ENCODE data around the gene SPAG6. TPM values are rescaled to one million over a fixed set of nuclear protein-coding genes. Genes with fewer than 3 reads are reported as not detected.

SPAG6 gene
- total and polyA plus RNA-seq, 2 of the 4 experiments (the other 2 are of a cell fraction), result not detected

GRCh38 chr10:22325272-22326144, 19.8 kb upstream of the SPAG6 start:
- H3K9ac ChIP-seq (ENCODE audit: low read depth, low read length), result peak overlapping the region; percentile 78
- ChIA-PET CTCF (no interaction called here), POLR2A (ENCODE audit: unreplicated experiment) (no interaction called here)
- no peak overlapping the region for H2BK15ac ChIP-seq (ENCODE audit: low read depth, low read length)
- BruUV-seq (replicated peaks), result no TSS peak
- peak overlapping the region; percentile 17 for H3K23ac ChIP-seq (ENCODE audit: low read depth, low read length)
- H3K36me3 ChIP-seq (ENCODE audit: control insufficient read depth, insufficient read depth, low read length), result peaks cover 7% of the 10 kb centered on the region
- 1% methylated on average over 37 of the region's 92 CpGs; no CpG with 5 or more reads in 1 of the 2 experiments for WGBS, 2 experiments (ENCODE audit: extremely low coverage in 2 of 2, insufficient read length in 1 of 2)
- peak overlapping the region; percentile 61 for H3K4me3 ChIP-seq (ENCODE audit: insufficient read depth, low read depth, low read length)
- no peak overlapping the region for H3K4ac ChIP-seq (ENCODE audit: low read depth, low read length)
- peak overlapping the region; percentile 82 for H3K4me2 ChIP-seq (ENCODE audit: low read depth, low read length)
- H3K18ac ChIP-seq (ENCODE audit: low read depth, low read length), result no peak overlapping the region
- in situ Hi-C loops (cut with MboI; ENCODE audit: low sequenced_read_pairs), result loop anchor here (10.0 kb wide), 1 partner anchor 499 kb away; no protein-coding TSS in a partner anchor
- H3K9me1 ChIP-seq (ENCODE audit: insufficient read depth, low read length), result 0 out of 2 replicates have a peak, but pooled peaks cover 2% of the 10 kb centered on the region
- H2BK20ac ChIP-seq (ENCODE audit: low read depth, low read length), result no peak overlapping the region
- peak overlapping the region; percentile 36 for H3K27ac ChIP-seq (ENCODE audit: insufficient read depth, low read length)
- H3K79me1 ChIP-seq (ENCODE audit: low read depth in 1 of 2, low read length in 2 of 2), result peaks cover 22 to 28% of the 10 kb centered on the region in 2 experiments
- DNase-seq (peak; percentile 58), ATAC-seq (ENCODE audit: low read depth) (peak; percentile 68)
- peaks cover 13% of the 10 kb centered on the region; the same call in 1 of the 2 replicates for H4K20me1 ChIP-seq (ENCODE audit: insufficient read depth, low read length)
- intact Hi-C loops (cut with micrococcal nuclease), result loop anchor here (1.0 to 10.0 kb wide), 4 partner anchors 112 to 813 kb away; no protein-coding TSS in a partner anchor
- H2AK5ac ChIP-seq (ENCODE audit: low read depth, low read length), result no peak overlapping the region
- peaks cover 21% of the 10 kb centered on the region for H3K27me3 ChIP-seq (ENCODE audit: control insufficient read depth, insufficient read depth, low read length)
- 0 out of 2 replicates have a peak, but pooled peaks cover 3% of the 10 kb centered on the region for H3K9me3 ChIP-seq (ENCODE audit: control insufficient read depth, insufficient read depth, low read length)
- H4K91ac ChIP-seq (ENCODE audit: insufficient read depth, low read depth, low read length), result no peak overlapping the region
- H2AFZ ChIP-seq (replicated peaks; ENCODE audit: low read length, poor library complexity), result peak overlapping the region; percentile 85
- H4K5ac ChIP-seq (ENCODE audit: low read depth, low read length), result no peak overlapping the region
- H3K4me1 ChIP-seq (ENCODE audit: control insufficient read depth, insufficient read depth, low read length), result no peaks in the 10 kb centered on the region; the same call in 1 of the 2 replicates
- no peak overlapping the region for H2BK120ac ChIP-seq (ENCODE audit: low read depth, low read length)
- TF ChIP-seq CTCF (conservative IDR thresholded peaks at IDR 0.05; ENCODE audit: low read depth, low read length), result no peak
- TF ChIP-seq SMC3 (IDR thresholded peaks at IDR 0.05; ENCODE audit: low read depth, low read length), result no peak
- TF ChIP-seq MXI1 (IDR thresholded peaks at IDR 0.05; ENCODE audit: borderline replicate concordance, low read depth, low read length), result 0 out of 2 replicates have a peak, but pooled peaks have one; percentile 24
- no peak for TF ChIP-seq USF2 (IDR thresholded peaks at IDR 0.05; ENCODE audit: low read depth, low read length)
- no peak for TF ChIP-seq ELK1 (IDR thresholded peaks at IDR 0.05; ENCODE audit: borderline replicate concordance, low read depth, low read length)
- no peak for TF ChIP-seq CEBPB (IDR thresholded peaks at IDR 0.05; ENCODE audit: low read depth, low read length)
- TF ChIP-seq FOS (IDR thresholded peaks at IDR 0.05; ENCODE audit: low read depth, low read length), result no peak
- peak; percentile 27; the same call in 1 of the 2 replicates for TF ChIP-seq MAZ (IDR thresholded peaks at IDR 0.05; ENCODE audit: borderline replicate concordance, low read depth, low read length)
- peak; percentile 54; the same call in 1 of the 2 replicates for TF ChIP-seq BHLHE40 (IDR thresholded peaks at IDR 0.05; ENCODE audit: low read depth, low read length)
- no peak for TF ChIP-seq RFX5 (IDR thresholded peaks at IDR 0.05; ENCODE audit: low read depth, low read length)
- dilution Hi-C loops (cut with HindIII; ENCODE audit: low sequenced_read_pairs, unreplicated experiment), result no loop called here
- H2BK5ac ChIP-seq (ENCODE audit: low read depth, low read length, poor library complexity, severe bottlenecking), result peak overlapping the region; percentile 27
- H3K14ac ChIP-seq (replicated peaks; ENCODE audit: low read depth, low read length), result 0 out of 2 replicates have a peak overlapping the region, but pooled peaks have one; percentile 37
- peak overlapping the region; percentile 24; the same call in 1 of the 2 replicates for H3K56ac ChIP-seq (ENCODE audit: extremely low read depth, insufficient read depth, low read length)
- peak overlapping the region in 1 of 2 experiments; percentile 54; a peak in 1 of 4 replicates for H4K8ac ChIP-seq (ENCODE audit: low read depth in 2 of 2, low read length in 2 of 2)
- no peak overlapping the region for H2AK9ac ChIP-seq (replicated peaks; ENCODE audit: low read depth, low read length, poor library complexity)
